HL-60 (cell line): ENCODE results near the gene ETFBKMT.

Source experiments
- DNase-seq, 2 experiments: peaks; one replicate each; pipeline ENCODE4 v3.0.0-alpha.2; 2010 to 2020; ENCODE audit warnings: low read depth in 1 of 2, low spot score in 1 of 2
- H3K27ac ChIP-seq: fragments of 250-450 bp; sonication (Bioruptor Pico); replicated peaks from 2 replicates; pipeline ENCODE4 v1.5.1; 2020; ENCODE audit warnings: mild to moderate bottlenecking, moderate library complexity
- H3K27me3 ChIP-seq: fragments of 250-450 bp; sonication (Bioruptor Pico); 2 replicates; pipeline ENCODE4 v1.5.1; 2021; ENCODE audit warnings: mild to moderate bottlenecking, moderate library complexity; ENCODE audit not compliant: insufficient read depth, poor library complexity, severe bottlenecking
- H3K4me3 ChIP-seq: replicated peaks from 2 replicates; pipeline ENCODE4 v1.5.1; 2011; ENCODE audit warnings: mild to moderate bottlenecking, control low read depth, low read length; ENCODE audit not compliant: insufficient read depth
- GABPA ChIP-seq: IDR thresholded peaks from 2 replicates; pipeline ENCODE4 v1.6.1; 2012; ENCODE audit warnings: low read depth
- POLR2AphosphoS5 ChIP-seq: IDR thresholded peaks from 2 replicates; pipeline ENCODE4 v1.6.1; 2012; ENCODE audit warnings: low read depth
- REST ChIP-seq: IDR thresholded peaks from 2 replicates; pipeline ENCODE4 v1.6.1; 2012; ENCODE audit warnings: low read depth; ENCODE audit not compliant: insufficient replicate concordance
- SPI1 ChIP-seq: IDR thresholded peaks from 2 replicates; pipeline ENCODE4 v1.6.1; 2012; ENCODE audit warnings: low read depth, mild to moderate bottlenecking, borderline replicate concordance
- TF ChIP-seq, protein P1 (sequence below): IDR thresholded peaks from one replicate; pipeline ENCODE4 v1.5.1; 2011; ENCODE audit warnings: low read length, control low read depth, inconsistent platforms; ENCODE audit not compliant: insufficient read depth

The ETFBKMT gene

GRCh38 chr12:31722580-31722979, 63.1 kb downstream of the ETFBKMT start:
- no peak overlapping the region for H3K27ac ChIP-seq
- TF ChIP-seq SPI1 (no peak), POLR2AphosphoS5 (no peak), GABPA (no peak), REST (no peak)
- TF ChIP-seq, protein P1, sequence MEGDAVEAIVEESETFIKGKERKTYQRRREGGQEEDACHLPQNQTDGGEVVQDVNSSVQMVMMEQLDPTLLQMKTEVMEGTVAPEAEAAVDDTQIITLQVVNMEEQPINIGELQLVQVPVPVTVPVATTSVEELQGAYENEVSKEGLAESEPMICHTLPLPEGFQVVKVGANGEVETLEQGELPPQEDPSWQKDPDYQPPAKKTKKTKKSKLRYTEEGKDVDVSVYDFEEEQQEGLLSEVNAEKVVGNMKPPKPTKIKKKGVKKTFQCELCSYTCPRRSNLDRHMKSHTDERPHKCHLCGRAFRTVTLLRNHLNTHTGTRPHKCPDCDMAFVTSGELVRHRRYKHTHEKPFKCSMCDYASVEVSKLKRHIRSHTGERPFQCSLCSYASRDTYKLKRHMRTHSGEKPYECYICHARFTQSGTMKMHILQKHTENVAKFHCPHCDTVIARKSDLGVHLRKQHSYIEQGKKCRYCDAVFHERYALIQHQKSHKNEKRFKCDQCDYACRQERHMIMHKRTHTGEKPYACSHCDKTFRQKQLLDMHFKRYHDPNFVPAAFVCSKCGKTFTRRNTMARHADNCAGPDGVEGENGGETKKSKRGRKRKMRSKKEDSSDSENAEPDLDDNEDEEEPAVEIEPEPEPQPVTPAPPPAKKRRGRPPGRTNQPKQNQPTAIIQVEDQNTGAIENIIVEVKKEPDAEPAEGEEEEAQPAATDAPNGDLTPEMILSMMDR = no peak
- DNase-seq = no peak
- H3K27me3 ChIP-seq = no peaks in the 10 kb centered on the region
- no peak overlapping the region for H3K4me3 ChIP-seq
